WTC11 (cell line): ENCODE data around the gene G6PC3. TPM values are rescaled to one million over a fixed set of nuclear protein-coding genes. Genes with fewer than 3 reads are reported as not detected.

Source experiments
- ATAC-seq: fragments of 200-7000 bp; cut with Tn5 transposase; 2 replicates; pipeline ENCODE4 v1.10.0; 2021; ENCODE audit warnings: mild to moderate bottlenecking, moderate library complexity
- CTCF ChIA-PET: fragments of 300-600 bp; sonication (Branson Sonifier 250); formaldehyde crosslinking; loops from one replicate; lab custom pipeline; 2021; ENCODE audit warnings: antibody characterized with exemption; lab: Charles Lee
- POLR2A ChIA-PET: fragments of 350-600 bp; sonication (Branson Sonifier 250); formaldehyde crosslinking; loops from one replicate; lab custom pipeline; 2021; ENCODE audit warnings: antibody characterized with exemption; lab: Charles Lee
- DNase-seq: peaks from one replicate; pipeline ENCODE4 v3.0.0; 2021; ENCODE audit warnings: low spot score
- H3K27ac Mint-ChIP-seq: 2 replicates; pipeline ENCODE4 v1.8.0; 2021; ENCODE audit warnings: mixed read lengths
- H3K27me3 Mint-ChIP-seq: 2 replicates; pipeline ENCODE4 v1.8.0; 2021; ENCODE audit warnings: low read depth, mild to moderate bottlenecking, moderate library complexity, mixed read lengths
- H3K36me3 Mint-ChIP-seq: 2 replicates; pipeline ENCODE4 v1.8.0; 2021; ENCODE audit warnings: mixed read lengths
- H3K4me1 Mint-ChIP-seq: 2 replicates; pipeline ENCODE4 v1.8.0; 2022; ENCODE audit warnings: mixed read lengths
- H3K4me3 Mint-ChIP-seq: 2 replicates; pipeline ENCODE4 v1.8.0; 2021; ENCODE audit warnings: mild to moderate bottlenecking, moderate library complexity, mixed read lengths
- H3K9me3 Mint-ChIP-seq: 2 replicates; pipeline ENCODE4 v1.8.0; 2021; ENCODE audit warnings: mixed read lengths
- CREM ChIP-seq: sonication (generic); formaldehyde crosslinking; IDR thresholded peaks from 2 replicates; pipeline ENCODE4 v1.8.1; 2022; ENCODE audit warnings: mild to moderate bottlenecking, missing genetic modification reagents, moderate library complexity
- ETV6 ChIP-seq: sonication (generic); formaldehyde crosslinking; IDR thresholded peaks from 2 replicates; pipeline ENCODE4 v1.8.1; 2022; ENCODE audit warnings: mild to moderate bottlenecking, missing genetic modification reagents
- FOXJ3 ChIP-seq: sonication (generic); formaldehyde crosslinking; IDR thresholded peaks from 2 replicates; pipeline ENCODE4 v1.9.0; 2021; ENCODE audit warnings: missing genetic modification reagents, mild to moderate bottlenecking, borderline replicate concordance
- FOXP1 ChIP-seq: sonication (generic); formaldehyde crosslinking; IDR thresholded peaks from 2 replicates; pipeline ENCODE4 v1.8.0; 2022; ENCODE audit warnings: missing genetic modification reagents, mild to moderate bottlenecking, moderate library complexity, borderline replicate concordance
- GRHL2 ChIP-seq: fragments of 250-450 bp; sonication (Bioruptor Pico); IDR thresholded peaks from 2 replicates; pipeline ENCODE4 v1.8.0; 2022; ENCODE audit warnings: mild to moderate bottlenecking, moderate library complexity; ENCODE audit not compliant: insufficient replicate concordance, severe bottlenecking
- GTF2I ChIP-seq: fragments of 250-450 bp; sonication (Bioruptor Pico); conservative IDR thresholded peaks from 2 replicates; pipeline ENCODE4 v1.4.0; 2021; ENCODE audit warnings: mild to moderate bottlenecking
- IRF2 ChIP-seq: sonication (generic); formaldehyde crosslinking; IDR thresholded peaks from 2 replicates; pipeline ENCODE4 v1.8.0; 2022; ENCODE audit warnings: low read depth, missing genetic modification reagents, borderline replicate concordance
- JUN ChIP-seq: sonication (generic); formaldehyde crosslinking; IDR thresholded peaks from 2 replicates; pipeline ENCODE4 v1.8.0; 2023; ENCODE audit warnings: mild to moderate bottlenecking, missing genetic modification reagents
- MXD4 ChIP-seq: fragments of 250-450 bp; sonication (Bioruptor Pico); IDR thresholded peaks from 2 replicates; pipeline ENCODE4 v1.8.0; 2021; ENCODE audit warnings: mild to moderate bottlenecking, moderate library complexity, borderline replicate concordance
- OVOL2 ChIP-seq: fragments of 250-450 bp; sonication (Bioruptor Pico); IDR thresholded peaks from 2 replicates; pipeline ENCODE4 v1.9.0; 2021; ENCODE audit warnings: mild to moderate bottlenecking, borderline replicate concordance
- TEAD4 ChIP-seq: sonication (generic); formaldehyde crosslinking; IDR thresholded peaks from 2 replicates; pipeline ENCODE4 v1.8.0; 2022; ENCODE audit warnings: mild to moderate bottlenecking, missing genetic modification reagents
- ZNF138 ChIP-seq: sonication (generic); formaldehyde crosslinking; conservative IDR thresholded peaks from 2 replicates; pipeline ENCODE4 v1.8.1; 2022; ENCODE audit warnings: mild to moderate bottlenecking, moderate library complexity, missing genetic modification reagents
- total RNA-seq: library from RNA; stranded (reverse); gene quantifications from 3 replicates; pipeline ENCODE4 v1.2.3, GENCODE V29; 2021
- TF ChIP-seq, protein P1 (sequence below): sonication (generic); formaldehyde crosslinking; IDR thresholded peaks from 2 replicates; pipeline ENCODE4 v1.8.1; 2023; ENCODE audit warnings: mild to moderate bottlenecking, missing genetic modification reagents
- TF ChIP-seq, protein P2 (sequence below): sonication (generic); formaldehyde crosslinking; IDR thresholded peaks from 2 replicates; pipeline ENCODE4 v1.8.1; 2023; ENCODE audit warnings: mild to moderate bottlenecking, missing genetic modification reagents, borderline replicate concordance
- TF ChIP-seq, protein P3 (sequence below): sonication (generic); formaldehyde crosslinking; IDR thresholded peaks from 2 replicates; pipeline ENCODE4 v1.8.1; 2023; ENCODE audit warnings: mild to moderate bottlenecking, moderate library complexity, missing genetic modification reagents
- TF ChIP-seq, protein P4 (sequence below): sonication (generic); formaldehyde crosslinking; IDR thresholded peaks from 2 replicates; pipeline ENCODE4 v1.8.1; 2022; ENCODE audit warnings: mild to moderate bottlenecking, missing genetic modification reagents, moderate library complexity, borderline replicate concordance
- TF ChIP-seq, protein P5 (sequence below): sonication (generic); formaldehyde crosslinking; IDR thresholded peaks from 2 replicates; pipeline ENCODE4 v1.8.0; 2022; ENCODE audit warnings: mild to moderate bottlenecking, missing genetic modification reagents
- TF ChIP-seq, protein P6 (sequence below): sonication (generic); formaldehyde crosslinking; conservative IDR thresholded peaks from 2 replicates; pipeline ENCODE4 v1.8.1; 2023; ENCODE audit warnings: mild to moderate bottlenecking, low read depth, missing genetic modification reagents, moderate library complexity

Gene G6PC3
- total RNA-seq, 1 experiment from 2014 or later = 121 TPM

DNA sequence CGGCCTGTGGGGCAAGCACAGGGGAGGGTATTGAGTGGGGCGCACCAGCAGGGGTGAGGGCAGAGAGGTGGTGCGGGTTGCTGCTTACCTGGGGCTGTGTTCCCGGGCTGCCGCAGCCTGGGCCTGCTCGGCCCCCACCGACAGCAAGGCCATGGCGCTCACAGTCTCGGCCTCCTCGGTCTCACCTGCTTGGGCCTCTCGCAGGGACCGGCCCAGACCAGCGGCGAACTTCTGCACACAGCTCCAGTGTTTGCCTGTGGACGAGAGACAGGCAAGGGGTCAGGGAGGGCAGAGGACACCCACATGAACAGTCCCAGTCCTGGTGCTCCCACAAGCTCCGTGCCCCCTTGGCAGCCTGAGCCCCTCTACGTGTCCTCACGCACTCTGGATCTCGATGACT lies 7.9 kb downstream of the G6PC3 start (continued):
- TF ChIP-seq JUN = no peak
- TF ChIP-seq, protein P1, sequence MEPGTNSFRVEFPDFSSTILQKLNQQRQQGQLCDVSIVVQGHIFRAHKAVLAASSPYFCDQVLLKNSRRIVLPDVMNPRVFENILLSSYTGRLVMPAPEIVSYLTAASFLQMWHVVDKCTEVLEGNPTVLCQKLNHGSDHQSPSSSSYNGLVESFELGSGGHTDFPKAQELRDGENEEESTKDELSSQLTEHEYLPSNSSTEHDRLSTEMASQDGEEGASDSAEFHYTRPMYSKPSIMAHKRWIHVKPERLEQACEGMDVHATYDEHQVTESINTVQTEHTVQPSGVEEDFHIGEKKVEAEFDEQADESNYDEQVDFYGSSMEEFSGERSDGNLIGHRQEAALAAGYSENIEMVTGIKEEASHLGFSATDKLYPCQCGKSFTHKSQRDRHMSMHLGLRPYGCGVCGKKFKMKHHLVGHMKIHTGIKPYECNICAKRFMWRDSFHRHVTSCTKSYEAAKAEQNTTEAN = no peak
- no peak for TF ChIP-seq FOXP1 (CRISPR knock-in tag)
- TF ChIP-seq OVOL2 (CRISPR knock-in tag) = no peak
- TF ChIP-seq GTF2I (CRISPR knock-in tag) = no peak
- no peak for TF ChIP-seq GRHL2 (CRISPR knock-in tag)
- no peak for TF ChIP-seq CREM (CRISPR knock-in tag)
- TF ChIP-seq ZNF138 (CRISPR knock-in tag) = no peak
- TF ChIP-seq, protein P2, sequence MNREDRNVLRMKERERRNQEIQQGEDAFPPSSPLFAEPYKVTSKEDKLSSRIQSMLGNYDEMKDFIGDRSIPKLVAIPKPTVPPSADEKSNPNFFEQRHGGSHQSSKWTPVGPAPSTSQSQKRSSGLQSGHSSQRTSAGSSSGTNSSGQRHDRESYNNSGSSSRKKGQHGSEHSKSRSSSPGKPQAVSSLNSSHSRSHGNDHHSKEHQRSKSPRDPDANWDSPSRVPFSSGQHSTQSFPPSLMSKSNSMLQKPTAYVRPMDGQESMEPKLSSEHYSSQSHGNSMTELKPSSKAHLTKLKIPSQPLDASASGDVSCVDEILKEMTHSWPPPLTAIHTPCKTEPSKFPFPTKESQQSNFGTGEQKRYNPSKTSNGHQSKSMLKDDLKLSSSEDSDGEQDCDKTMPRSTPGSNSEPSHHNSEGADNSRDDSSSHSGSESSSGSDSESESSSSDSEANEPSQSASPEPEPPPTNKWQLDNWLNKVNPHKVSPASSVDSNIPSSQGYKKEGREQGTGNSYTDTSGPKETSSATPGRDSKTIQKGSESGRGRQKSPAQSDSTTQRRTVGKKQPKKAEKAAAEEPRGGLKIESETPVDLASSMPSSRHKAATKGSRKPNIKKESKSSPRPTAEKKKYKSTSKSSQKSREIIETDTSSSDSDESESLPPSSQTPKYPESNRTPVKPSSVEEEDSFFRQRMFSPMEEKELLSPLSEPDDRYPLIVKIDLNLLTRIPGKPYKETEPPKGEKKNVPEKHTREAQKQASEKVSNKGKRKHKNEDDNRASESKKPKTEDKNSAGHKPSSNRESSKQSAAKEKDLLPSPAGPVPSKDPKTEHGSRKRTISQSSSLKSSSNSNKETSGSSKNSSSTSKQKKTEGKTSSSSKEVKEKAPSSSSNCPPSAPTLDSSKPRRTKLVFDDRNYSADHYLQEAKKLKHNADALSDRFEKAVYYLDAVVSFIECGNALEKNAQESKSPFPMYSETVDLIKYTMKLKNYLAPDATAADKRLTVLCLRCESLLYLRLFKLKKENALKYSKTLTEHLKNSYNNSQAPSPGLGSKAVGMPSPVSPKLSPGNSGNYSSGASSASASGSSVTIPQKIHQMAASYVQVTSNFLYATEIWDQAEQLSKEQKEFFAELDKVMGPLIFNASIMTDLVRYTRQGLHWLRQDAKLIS (CRISPR knock-in tag) = no peak
- TF ChIP-seq, all 79 proteins: peak for 0

DNA sequence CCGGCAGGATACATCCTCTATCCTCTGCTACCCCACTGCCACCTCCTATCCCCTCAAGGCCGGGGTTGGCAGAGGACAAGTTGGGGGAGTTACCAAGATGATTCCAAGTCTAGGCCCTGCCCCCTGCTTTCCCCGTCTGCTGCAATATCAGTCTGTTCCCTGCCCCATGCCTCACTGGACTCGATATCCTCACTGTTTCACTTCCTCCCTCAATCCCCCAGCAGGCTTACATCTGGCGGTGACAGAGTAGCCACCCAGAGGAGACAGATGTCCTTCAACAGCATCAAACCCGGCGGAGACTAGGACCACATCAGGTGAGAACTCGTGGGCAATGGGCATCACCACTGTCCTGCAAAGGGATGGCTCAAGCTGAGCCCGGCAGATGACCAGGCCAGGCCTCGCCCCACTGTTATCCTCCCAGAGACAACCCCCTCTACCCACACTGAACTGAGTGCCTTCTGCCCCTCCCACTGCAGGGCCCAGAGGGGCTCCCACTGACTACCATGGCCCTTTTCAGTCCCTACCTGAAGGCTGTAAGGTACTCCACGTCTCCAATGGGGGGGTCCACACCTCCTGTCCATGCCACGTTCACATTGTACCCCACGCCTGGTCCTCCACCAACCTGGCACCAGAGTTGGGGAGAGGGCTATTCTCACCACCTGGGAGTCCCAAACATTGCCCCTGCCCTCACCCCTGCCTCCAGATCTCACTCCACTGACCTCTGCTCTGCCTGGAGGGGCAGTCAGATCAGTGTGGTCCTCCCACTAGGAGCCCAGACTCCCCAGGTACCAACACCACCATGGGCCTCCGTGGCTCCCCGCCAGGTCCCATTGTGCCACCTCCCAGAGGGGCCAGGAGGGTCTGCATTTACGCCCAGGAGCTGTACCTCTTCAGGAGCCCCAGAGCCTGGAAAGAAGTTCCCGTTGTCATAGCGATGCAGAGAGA lies 9.6 kb downstream of the G6PC3 start:
- ChIA-PET CTCF (no interaction called here), POLR2A (interaction anchor here (0.6 kb wide), 1 partner anchor 8 kb away, joined by 3 read pairs; no protein-coding TSS in a partner anchor)
- no peaks in the 10 kb centered on the region for H3K27me3 Mint-ChIP-seq
- H3K4me1 Mint-ChIP-seq = peaks cover 6% of the 10 kb centered on the region
- H3K27ac Mint-ChIP-seq = peak overlapping the region; percentile 80
- no peak overlapping the region for H3K4me3 Mint-ChIP-seq
- DNase-seq (no peak), ATAC-seq (no peak)
- H3K9me3 Mint-ChIP-seq = no peaks in the 10 kb centered on the region
- H3K36me3 Mint-ChIP-seq = peaks cover 46% of the 10 kb centered on the region
- no peak for TF ChIP-seq FOXJ3
- TF ChIP-seq ETV6 = no peak
- TF ChIP-seq, protein P3, sequence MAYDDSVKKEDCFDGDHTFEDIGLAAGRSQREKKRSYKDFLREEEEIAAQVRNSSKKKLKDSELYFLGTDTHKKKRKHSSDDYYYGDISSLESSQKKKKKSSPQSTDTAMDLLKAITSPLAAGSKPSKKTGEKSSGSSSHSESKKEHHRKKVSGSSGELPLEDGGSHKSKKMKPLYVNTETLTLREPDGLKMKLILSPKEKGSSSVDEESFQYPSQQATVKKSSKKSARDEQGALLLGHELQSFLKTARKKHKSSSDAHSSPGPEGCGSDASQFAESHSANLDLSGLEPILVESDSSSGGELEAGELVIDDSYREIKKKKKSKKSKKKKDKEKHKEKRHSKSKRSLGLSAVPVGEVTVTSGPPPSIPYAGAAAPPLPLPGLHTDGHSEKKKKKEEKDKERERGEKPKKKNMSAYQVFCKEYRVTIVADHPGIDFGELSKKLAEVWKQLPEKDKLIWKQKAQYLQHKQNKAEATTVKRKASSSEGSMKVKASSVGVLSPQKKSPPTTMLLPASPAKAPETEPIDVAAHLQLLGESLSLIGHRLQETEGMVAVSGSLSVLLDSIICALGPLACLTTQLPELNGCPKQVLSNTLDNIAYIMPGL = no peak
- TF ChIP-seq MXD4 (CRISPR knock-in tag) = no peak
- no peak for TF ChIP-seq TEAD4
- no peak for TF ChIP-seq IRF2 (CRISPR knock-in tag)
- no peak for TF ChIP-seq JUN
- TF ChIP-seq, protein P4, sequence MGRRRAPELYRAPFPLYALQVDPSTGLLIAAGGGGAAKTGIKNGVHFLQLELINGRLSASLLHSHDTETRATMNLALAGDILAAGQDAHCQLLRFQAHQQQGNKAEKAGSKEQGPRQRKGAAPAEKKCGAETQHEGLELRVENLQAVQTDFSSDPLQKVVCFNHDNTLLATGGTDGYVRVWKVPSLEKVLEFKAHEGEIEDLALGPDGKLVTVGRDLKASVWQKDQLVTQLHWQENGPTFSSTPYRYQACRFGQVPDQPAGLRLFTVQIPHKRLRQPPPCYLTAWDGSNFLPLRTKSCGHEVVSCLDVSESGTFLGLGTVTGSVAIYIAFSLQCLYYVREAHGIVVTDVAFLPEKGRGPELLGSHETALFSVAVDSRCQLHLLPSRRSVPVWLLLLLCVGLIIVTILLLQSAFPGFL = no peak
- TF ChIP-seq, protein P5, sequence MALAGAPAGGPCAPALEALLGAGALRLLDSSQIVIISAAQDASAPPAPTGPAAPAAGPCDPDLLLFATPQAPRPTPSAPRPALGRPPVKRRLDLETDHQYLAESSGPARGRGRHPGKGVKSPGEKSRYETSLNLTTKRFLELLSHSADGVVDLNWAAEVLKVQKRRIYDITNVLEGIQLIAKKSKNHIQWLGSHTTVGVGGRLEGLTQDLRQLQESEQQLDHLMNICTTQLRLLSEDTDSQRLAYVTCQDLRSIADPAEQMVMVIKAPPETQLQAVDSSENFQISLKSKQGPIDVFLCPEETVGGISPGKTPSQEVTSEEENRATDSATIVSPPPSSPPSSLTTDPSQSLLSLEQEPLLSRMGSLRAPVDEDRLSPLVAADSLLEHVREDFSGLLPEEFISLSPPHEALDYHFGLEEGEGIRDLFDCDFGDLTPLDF (CRISPR knock-in tag) = no peak
- TF ChIP-seq, protein P6, sequence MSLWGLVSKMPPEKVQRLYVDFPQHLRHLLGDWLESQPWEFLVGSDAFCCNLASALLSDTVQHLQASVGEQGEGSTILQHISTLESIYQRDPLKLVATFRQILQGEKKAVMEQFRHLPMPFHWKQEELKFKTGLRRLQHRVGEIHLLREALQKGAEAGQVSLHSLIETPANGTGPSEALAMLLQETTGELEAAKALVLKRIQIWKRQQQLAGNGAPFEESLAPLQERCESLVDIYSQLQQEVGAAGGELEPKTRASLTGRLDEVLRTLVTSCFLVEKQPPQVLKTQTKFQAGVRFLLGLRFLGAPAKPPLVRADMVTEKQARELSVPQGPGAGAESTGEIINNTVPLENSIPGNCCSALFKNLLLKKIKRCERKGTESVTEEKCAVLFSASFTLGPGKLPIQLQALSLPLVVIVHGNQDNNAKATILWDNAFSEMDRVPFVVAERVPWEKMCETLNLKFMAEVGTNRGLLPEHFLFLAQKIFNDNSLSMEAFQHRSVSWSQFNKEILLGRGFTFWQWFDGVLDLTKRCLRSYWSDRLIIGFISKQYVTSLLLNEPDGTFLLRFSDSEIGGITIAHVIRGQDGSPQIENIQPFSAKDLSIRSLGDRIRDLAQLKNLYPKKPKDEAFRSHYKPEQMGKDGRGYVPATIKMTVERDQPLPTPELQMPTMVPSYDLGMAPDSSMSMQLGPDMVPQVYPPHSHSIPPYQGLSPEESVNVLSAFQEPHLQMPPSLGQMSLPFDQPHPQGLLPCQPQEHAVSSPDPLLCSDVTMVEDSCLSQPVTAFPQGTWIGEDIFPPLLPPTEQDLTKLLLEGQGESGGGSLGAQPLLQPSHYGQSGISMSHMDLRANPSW (CRISPR knock-in tag) = no peak
- TF ChIP-seq, protein P2 (CRISPR knock-in tag) = no peak
